Nephron (organoid): ENCODE results near the gene PLAC1.
A peak's percentile ranks its signal among the peaks of the same experiment; 100 is the strongest.

ENCODE experiments used
- H3K27ac Mint-ChIP-seq, 3 experiments: 2 replicates each; pipeline ENCODE4 v1.8.0; 2020; ENCODE audit warnings: mixed read lengths in 3 of 3, mild to moderate bottlenecking in 2 of 3, moderate library complexity in 1 of 3
- H3K27me3 Mint-ChIP-seq: 2 replicates; pipeline ENCODE4 v1.8.0; 2021; ENCODE audit warnings: low read depth, mild to moderate bottlenecking, moderate library complexity, mixed read lengths
- H3K36me3 Mint-ChIP-seq: 2 replicates; pipeline ENCODE4 v1.8.0; 2020; ENCODE audit warnings: low read depth, mixed read lengths
- H3K4me1 Mint-ChIP-seq: 2 replicates; pipeline ENCODE4 v1.8.0; 2020; ENCODE audit warnings: mixed read lengths
- H3K4me3 Mint-ChIP-seq, 3 experiments: 2 replicates each; pipeline ENCODE4 v1.8.0; 2020; ENCODE audit warnings: mild to moderate bottlenecking in 3 of 3, mixed read lengths in 3 of 3, moderate library complexity in 2 of 3
- H3K9me3 Mint-ChIP-seq: 2 replicates; pipeline ENCODE4 v1.8.0; 2020; ENCODE audit warnings: mixed read lengths
- TF ChIP-seq, protein P1 (sequence below), 3 experiments: fragments of 200-600 bp; sonication (generic); IDR thresholded peaks; one replicate each; pipeline ENCODE4 v1.5.0; 2021; ENCODE audit warnings: antibody characterized with exemption in 3 of 3; ENCODE audit not compliant: unreplicated experiment in 3 of 3

The PLAC1 gene

DNA sequence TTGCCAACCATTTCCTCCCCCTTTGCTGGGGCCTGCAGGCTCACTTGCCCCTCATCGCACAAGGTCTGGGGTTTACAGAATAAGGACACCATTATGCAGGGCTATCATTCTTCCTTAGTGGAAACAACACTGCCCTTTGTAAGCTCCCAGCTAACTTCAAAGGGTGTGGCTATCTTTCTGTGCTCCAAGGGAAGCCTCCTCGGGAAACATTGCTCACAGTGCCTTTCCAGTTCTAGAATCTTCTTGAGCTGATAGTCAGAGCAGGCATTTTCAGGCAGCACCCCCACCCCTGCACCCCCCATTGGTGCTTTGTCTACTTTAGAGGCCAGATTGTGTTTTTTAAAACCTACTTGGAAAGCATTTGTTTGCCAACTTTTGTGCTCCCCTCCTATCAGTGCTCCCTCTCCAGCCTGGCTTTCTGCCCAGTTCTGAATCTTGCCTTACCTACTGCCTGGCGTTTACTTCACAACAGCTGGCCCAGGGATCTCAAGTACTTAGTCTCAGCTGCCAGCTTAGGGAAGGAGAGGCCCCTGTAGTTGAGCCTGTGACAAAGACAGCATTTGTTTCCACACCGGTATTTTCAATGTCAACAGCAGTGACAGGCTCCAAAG is 53.5 kb downstream of the PLAC1 start:
- TF ChIP-seq, protein P1, sequence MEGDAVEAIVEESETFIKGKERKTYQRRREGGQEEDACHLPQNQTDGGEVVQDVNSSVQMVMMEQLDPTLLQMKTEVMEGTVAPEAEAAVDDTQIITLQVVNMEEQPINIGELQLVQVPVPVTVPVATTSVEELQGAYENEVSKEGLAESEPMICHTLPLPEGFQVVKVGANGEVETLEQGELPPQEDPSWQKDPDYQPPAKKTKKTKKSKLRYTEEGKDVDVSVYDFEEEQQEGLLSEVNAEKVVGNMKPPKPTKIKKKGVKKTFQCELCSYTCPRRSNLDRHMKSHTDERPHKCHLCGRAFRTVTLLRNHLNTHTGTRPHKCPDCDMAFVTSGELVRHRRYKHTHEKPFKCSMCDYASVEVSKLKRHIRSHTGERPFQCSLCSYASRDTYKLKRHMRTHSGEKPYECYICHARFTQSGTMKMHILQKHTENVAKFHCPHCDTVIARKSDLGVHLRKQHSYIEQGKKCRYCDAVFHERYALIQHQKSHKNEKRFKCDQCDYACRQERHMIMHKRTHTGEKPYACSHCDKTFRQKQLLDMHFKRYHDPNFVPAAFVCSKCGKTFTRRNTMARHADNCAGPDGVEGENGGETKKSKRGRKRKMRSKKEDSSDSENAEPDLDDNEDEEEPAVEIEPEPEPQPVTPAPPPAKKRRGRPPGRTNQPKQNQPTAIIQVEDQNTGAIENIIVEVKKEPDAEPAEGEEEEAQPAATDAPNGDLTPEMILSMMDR (IDR thresholded peaks at IDR 0.05; ENCODE audit: unreplicated experiment in 3 of 3) = no peak
- H3K4me1 Mint-ChIP-seq = peaks cover 26% of the 10 kb centered on the region
- H3K36me3 Mint-ChIP-seq = no peaks in the 10 kb centered on the region
- H3K27me3 Mint-ChIP-seq = no peaks in the 10 kb centered on the region
- peaks cover 21% of the 10 kb centered on the region for H3K9me3 Mint-ChIP-seq
- peak overlapping the region; percentile 69 to 89 (median 88) for H3K27ac Mint-ChIP-seq
- peak overlapping the region in 1 of 3 experiments; percentile 62 for H3K4me3 Mint-ChIP-seq

DNA sequence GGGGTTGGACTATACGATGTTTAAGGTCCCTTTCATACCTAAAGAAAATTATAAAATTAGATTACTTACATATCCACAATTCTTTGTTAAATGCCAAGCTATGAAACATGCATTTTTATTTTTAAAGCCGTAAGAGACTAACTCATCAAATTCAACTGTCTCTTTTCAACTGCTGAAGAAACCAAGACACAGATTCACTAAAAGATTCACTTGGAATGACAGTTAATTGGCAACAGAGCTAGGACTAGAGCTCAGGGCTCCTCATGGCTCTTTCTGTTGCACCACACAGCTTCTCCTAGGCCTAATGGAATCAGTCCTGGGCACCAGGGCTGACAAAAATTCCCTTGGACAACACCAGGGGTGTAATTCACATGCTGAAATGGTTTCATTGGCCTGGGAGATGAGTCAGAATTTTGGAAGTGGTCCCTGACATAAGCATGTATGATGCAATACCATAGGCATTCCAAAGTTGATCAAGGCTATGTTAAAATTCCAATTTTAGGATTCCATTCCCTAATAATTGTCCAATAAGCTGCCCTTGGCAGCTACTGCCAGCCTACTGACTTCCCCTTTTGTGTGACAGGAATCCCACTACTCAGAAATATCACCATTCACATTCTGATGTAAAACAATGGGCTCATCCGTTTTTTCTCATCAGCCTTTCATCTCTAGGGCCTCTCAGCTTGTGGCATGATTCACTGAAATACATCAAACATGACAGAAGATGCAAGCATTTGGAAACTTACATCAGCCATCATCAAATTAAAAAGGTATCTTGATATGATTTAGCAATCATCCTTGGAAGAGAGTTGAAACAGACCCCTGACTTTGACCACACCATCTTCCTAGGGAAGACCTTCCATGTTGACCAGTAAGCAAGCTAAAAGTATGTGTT is 54.2 kb downstream of the PLAC1 start:
- peaks cover 22% of the 10 kb centered on the region for H3K9me3 Mint-ChIP-seq
- peak overlapping the region in 1 of 3 experiments; percentile 62 for H3K4me3 Mint-ChIP-seq
- TF ChIP-seq, protein P1 (IDR thresholded peaks at IDR 0.05; ENCODE audit: unreplicated experiment in 3 of 3) = no peak
- no peaks in the 10 kb centered on the region for H3K36me3 Mint-ChIP-seq
- H3K4me1 Mint-ChIP-seq = peaks cover 33% of the 10 kb centered on the region
- H3K27ac Mint-ChIP-seq = peak overlapping the region; percentile 69 to 89 (median 88)
- H3K27me3 Mint-ChIP-seq = no peaks in the 10 kb centered on the region

DNA sequence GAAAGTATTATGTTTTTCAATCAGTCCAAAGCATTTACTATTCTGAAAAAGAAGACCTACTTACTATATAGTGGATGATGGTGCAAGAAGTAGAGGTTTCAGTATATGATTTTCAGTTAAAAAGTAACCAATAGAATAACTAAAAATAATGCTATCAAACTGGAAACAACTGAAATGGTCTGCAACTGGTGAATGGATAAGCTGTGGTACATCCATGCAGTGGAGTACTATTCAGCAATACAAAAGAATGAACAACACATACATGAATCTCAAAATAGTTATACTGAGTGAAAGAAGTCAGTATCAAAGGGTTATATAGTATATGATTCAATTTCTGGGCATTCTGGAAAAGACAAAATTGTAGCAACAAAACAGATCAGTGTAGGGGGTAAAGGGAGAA is 55.9 kb downstream of the PLAC1 start:
- Mint-ChIP-seq H3K27ac (peak overlapping the region in 1 of 3 experiments; percentile 77), H3K4me1 (peaks cover 45% of the 10 kb centered on the region), H3K27me3 (no peaks in the 10 kb centered on the region), H3K36me3 (no peaks in the 10 kb centered on the region), H3K4me3 (peak overlapping the region in 1 of 3 experiments; percentile 80), H3K9me3 (peaks cover 20% of the 10 kb centered on the region)
- TF ChIP-seq, protein P1 (IDR thresholded peaks at IDR 0.05; ENCODE audit: unreplicated experiment in 3 of 3) = no peak

DNA sequence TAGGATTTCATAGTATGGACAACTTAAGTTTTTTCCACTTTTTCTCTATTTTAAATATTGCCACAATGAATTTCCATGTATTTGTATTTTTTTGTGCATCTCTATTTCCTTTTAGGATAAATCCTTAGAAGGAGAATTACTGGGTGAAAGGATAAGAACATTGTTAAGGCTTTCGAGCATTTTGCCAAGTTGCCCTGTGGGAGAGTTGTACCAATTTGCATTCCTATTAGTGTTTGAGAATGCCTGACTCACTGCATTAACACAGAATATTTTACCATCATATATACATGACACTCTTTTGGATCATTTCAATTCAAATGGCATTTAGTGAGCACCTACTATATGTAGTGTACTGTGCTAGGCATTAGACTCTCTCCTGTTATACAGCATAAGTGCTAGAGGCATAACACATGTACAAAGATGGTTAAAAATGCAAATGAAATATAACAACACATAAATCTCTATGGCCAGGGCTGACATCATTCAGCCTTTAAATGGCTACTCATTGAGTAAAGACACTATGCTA is 57.0 kb downstream of the PLAC1 start:
- Mint-ChIP-seq H3K4me3 (peak overlapping the region in 2 of 3 experiments; percentile 61 to 80), H3K27me3 (no peaks in the 10 kb centered on the region), H3K27ac (peak overlapping the region in 2 of 3 experiments; percentile 61 to 77), H3K9me3 (peaks cover 20% of the 10 kb centered on the region), H3K36me3 (no peaks in the 10 kb centered on the region), H3K4me1 (peaks cover 45% of the 10 kb centered on the region)
- TF ChIP-seq, protein P1 (IDR thresholded peaks at IDR 0.05; ENCODE audit: unreplicated experiment in 3 of 3) = no peak

GRCh38 chrX:134600714-134601113 is 57.6 kb downstream of the PLAC1 start:
- peak overlapping the region in 2 of 3 experiments; percentile 68 to 77 for H3K27ac Mint-ChIP-seq
- peaks cover 20% of the 10 kb centered on the region for H3K9me3 Mint-ChIP-seq
- no peaks in the 10 kb centered on the region for H3K27me3 Mint-ChIP-seq
- H3K4me3 Mint-ChIP-seq = peak overlapping the region in 2 of 3 experiments; percentile 61 to 80
- peaks cover 45% of the 10 kb centered on the region for H3K4me1 Mint-ChIP-seq
- H3K36me3 Mint-ChIP-seq = no peaks in the 10 kb centered on the region
- TF ChIP-seq, protein P1 (IDR thresholded peaks at IDR 0.05; ENCODE audit: unreplicated experiment in 3 of 3) = no peak
